MCF 10A (cell line): ENCODE measurements around the gene RALGDS. TPM values are rescaled to one million over a fixed set of nuclear protein-coding genes. Genes with fewer than 3 reads are reported as not detected.

Source experiments
- BruUV-seq: library from RNA; stranded (reverse); fragments of 400-500 nt; replicated peaks from 2 replicates; lab custom pipeline; 2021; lab: Mats Ljungman, UMichigan
- CTCF ChIA-PET: fragments of 300-600 bp; sonication (Branson Sonifier 250); formaldehyde crosslinking; extraction: SDS; loops from one replicate; lab custom pipeline; 2021; ENCODE audit warnings: antibody characterized with exemption, inconsistent platforms; lab: Yijun Ruan, JAX
- POLR2A ChIA-PET: fragments of 300-600, 350-650 bp; sonication (Branson Sonifier 250); formaldehyde crosslinking; extraction: SDS; loops from one replicate; lab custom pipeline; 2020; ENCODE audit warnings: antibody characterized with exemption, inconsistent platforms; lab: Yijun Ruan, JAX
- DNase-seq: peaks from one replicate; pipeline ENCODE4 v3.0.0-alpha.2; 2018; ENCODE audit not compliant: unreplicated experiment
- H3K27ac Mint-ChIP-seq: one replicate; pipeline ENCODE4 v1.8.0; 2022; ENCODE audit warnings: mild to moderate bottlenecking, low read depth, mixed read lengths; ENCODE audit not compliant: unreplicated experiment
- H3K27me3 Mint-ChIP-seq: one replicate; pipeline ENCODE4 v1.8.0; 2022; ENCODE audit warnings: mixed read lengths; ENCODE audit not compliant: insufficient read depth, unreplicated experiment
- H3K36me3 Mint-ChIP-seq: one replicate; pipeline ENCODE4 v1.8.0; 2022; ENCODE audit warnings: mild to moderate bottlenecking, moderate library complexity, mixed read lengths; ENCODE audit not compliant: insufficient read depth, unreplicated experiment
- H3K4me1 Mint-ChIP-seq: one replicate; pipeline ENCODE4 v1.8.0; 2022; ENCODE audit warnings: mixed read lengths; ENCODE audit not compliant: insufficient read depth, unreplicated experiment
- H3K4me3 Mint-ChIP-seq: one replicate; pipeline ENCODE4 v1.8.0; 2022; ENCODE audit warnings: mild to moderate bottlenecking, moderate library complexity, mixed read lengths; ENCODE audit not compliant: unreplicated experiment
- H3K9me3 Mint-ChIP-seq: one replicate; pipeline ENCODE4 v1.8.0; 2022; ENCODE audit warnings: mixed read lengths; ENCODE audit not compliant: unreplicated experiment
- CTCF ChIP-seq: fragments of 200-600 bp; IDR thresholded peaks from one replicate; pipeline ENCODE4 v1.8.0; 2022; ENCODE audit warnings: antibody characterized with exemption, mild to moderate bottlenecking; ENCODE audit not compliant: unreplicated experiment
- intact Hi-C: fragments of 100-400 bp; cut with micrococcal nuclease; formaldehyde crosslinking; loops from 2 replicates; pipeline ENCODE4 v1.14.1; 2022
- total RNA-seq: library from RNA; stranded (reverse); gene quantifications from 2 replicates; pipeline ENCODE4 v1.2.3, GENCODE V29; 2022

RALGDS gene
- total RNA-seq, 1 experiment from 2014 or later, result 14.2 TPM

- POLR2A ChIA-PET, result interaction anchor here (0.6 to 0.7 kb wide), 2 partner anchors 27 to 42 kb away, joined by 3 read pairs; no protein-coding TSS in a partner anchor
- H3K9me3 Mint-ChIP-seq, result no peaks in the 10 kb centered on the region
- no TSS peak for BruUV-seq
- H3K4me3 Mint-ChIP-seq, result no peak overlapping the region
- intact Hi-C loops, result no loop called here
- DNase-seq, result no peak
- H3K27me3 Mint-ChIP-seq, result no peaks in the 10 kb centered on the region
- CTCF ChIA-PET, result interaction anchor here (10.7 kb wide), 1 partner anchor 40 kb away, joined by 183 read pairs; no protein-coding TSS in a partner anchor
- TF ChIP-seq CTCF, result no peak
- no peak overlapping the region for H3K27ac Mint-ChIP-seq
- H3K4me1 Mint-ChIP-seq, result no peaks in the 10 kb centered on the region
- H3K36me3 Mint-ChIP-seq, result peaks cover 47% of the 10 kb centered on the region
Measured at GRCh38 chr9:133106511-133107244, 14.4 kb downstream of the RALGDS start.

- H3K36me3 Mint-ChIP-seq, result peaks cover 53% of the 10 kb centered on the region
- no TSS peak for BruUV-seq
- intact Hi-C loops, result no loop called here
- no peaks in the 10 kb centered on the region for H3K9me3 Mint-ChIP-seq
- no peaks in the 10 kb centered on the region for H3K4me1 Mint-ChIP-seq
- TF ChIP-seq CTCF, result no peak
- POLR2A ChIA-PET, result interaction anchor here (1.0 kb wide), 1 partner anchor 13 kb away, joined by 3 read pairs; no protein-coding TSS in a partner anchor
- no peaks in the 10 kb centered on the region for H3K27me3 Mint-ChIP-seq
- H3K4me3 Mint-ChIP-seq, result no peak overlapping the region
- no peak overlapping the region for H3K27ac Mint-ChIP-seq
- CTCF ChIA-PET, result interaction anchor here (0.8 to 10.7 kb wide), 2 partner anchors 10 to 42 kb away, joined by 4 to 183 read pairs; no protein-coding TSS in a partner anchor
- DNase-seq, result no peak
Measured at GRCh38 chr9:133105461-133105770, 15.6 kb downstream of the RALGDS start.

- Mint-ChIP-seq H3K4me1 (no peaks in the 10 kb centered on the region), H3K27ac (no peak overlapping the region), H3K4me3 (no peak overlapping the region), H3K36me3 (peaks cover 48% of the 10 kb centered on the region), H3K27me3 (no peaks in the 10 kb centered on the region), H3K9me3 (no peaks in the 10 kb centered on the region)
- ChIA-PET CTCF (interaction anchor here (0.8 to 10.7 kb wide), 2 partner anchors 10 to 42 kb away, joined by 4 to 183 read pairs; no protein-coding TSS in a partner anchor), POLR2A (interaction anchor here (1.0 kb wide), 1 partner anchor 14 kb away, joined by 3 read pairs; no protein-coding TSS in a partner anchor)
- no peak for DNase-seq
- intact Hi-C loops, result no loop called here
- BruUV-seq, result no TSS peak
- TF ChIP-seq CTCF, result no peak
Measured at GRCh38 chr9:133104718-133105460, 16.2 kb downstream of the RALGDS start.
